GM12878 (cell line): Measurements from ENCODE around the gene TPRA1. TPM values are rescaled to one million over a fixed set of nuclear protein-coding genes. Genes with fewer than 3 reads are reported as not detected.

Source experiments
- ATAC-seq: fragments of 200-7000 bp; cut with Tn5 transposase; 3 replicates; pipeline ENCODE4 v1.9.1; 2020; ENCODE audit warnings: mild to moderate bottlenecking, moderate library complexity
- BruUV-seq: library from RNA; stranded (reverse); fragments of 400-500 nt; replicated peaks from 2 replicates; lab custom pipeline; 2021; lab: Mats Ljungman, UMichigan
- CTCF ChIA-PET: fragments of 300-600 bp; sonication (Branson Sonifier 250); formaldehyde crosslinking; extraction: SDS; loops from one replicate; lab custom pipeline; 2021; ENCODE audit warnings: inconsistent platforms; lab: Yijun Ruan, JAX
- POLR2A ChIA-PET: fragments of 350-600 bp; formaldehyde crosslinking; extraction: SDS; loops from one replicate; lab custom pipeline; 2021; ENCODE audit warnings: inconsistent platforms; lab: Charles Lee
- RAD21 ChIA-PET: fragments of 300-600 bp; sonication (Branson Sonifier 250); formaldehyde crosslinking; loops from one replicate; lab custom pipeline; 2023; ENCODE audit warnings: antibody characterized with exemption; ENCODE audit not compliant: unreplicated experiment; lab: Charles Lee
- SMC1A ChIA-PET: fragments of 300-600 bp; sonication (Branson Sonifier 250); formaldehyde crosslinking; loops from one replicate; lab custom pipeline; 2023; ENCODE audit not compliant: unreplicated experiment, uncharacterized antibody; lab: Charles Lee
- DNase-seq: peaks from one replicate; pipeline ENCODE4 v3.0.0-alpha.2; 2011; ENCODE audit warnings: low read depth, low spot score
- FAIRE-seq: peaks from 3 replicates; lab custom pipeline; 2011; peaks lifted over from hg19 to GRCh38; lab: Jason Lieb, UNC
- H2AFZ ChIP-seq: 2 replicates; pipeline ENCODE4 v1.6.0; 2011; ENCODE audit warnings: low read depth, low read length, control low read depth; ENCODE audit not compliant: control insufficient read depth
- H3K27ac ChIP-seq: 2 replicates; pipeline ENCODE4 v1.5.1; 2011; ENCODE audit warnings: control low read depth; ENCODE audit not compliant: control insufficient read depth, insufficient read depth
- H3K27me3 ChIP-seq, 2 experiments: replicated peaks in 1 of 2; 2 replicates each; pipeline versions ENCODE4 v1.6.0 to v1.6.1; 2011; ENCODE audit warnings: low read length in 1 of 2; ENCODE audit not compliant: control insufficient read depth in 2 of 2, insufficient read depth in 2 of 2
- H3K36me3 ChIP-seq, 2 experiments: 2 replicates each; pipeline ENCODE4 v1.5.1; 2011; ENCODE audit warnings: low read length in 1 of 2; ENCODE audit not compliant: control insufficient read depth in 2 of 2, insufficient read depth in 2 of 2
- H3K4me1 ChIP-seq: 2 replicates; pipeline ENCODE4 v1.6.1; 2011; ENCODE audit warnings: mild to moderate bottlenecking, low read length, moderate library complexity, mixed read lengths; ENCODE audit not compliant: control insufficient read depth, insufficient read depth
- H3K4me2 ChIP-seq: 2 replicates; pipeline ENCODE4 v1.6.0; 2011; ENCODE audit warnings: control low read depth; ENCODE audit not compliant: control insufficient read depth, insufficient read depth
- H3K4me3 ChIP-seq: fragments of 200-600 bp; sonication (generic); 2 replicates; pipeline ENCODE4 v1.5.1; 2016
- H3K79me2 ChIP-seq: 2 replicates; pipeline ENCODE4 v1.6.0; 2011; ENCODE audit warnings: low read length; ENCODE audit not compliant: control insufficient read depth, insufficient read depth
- H3K9ac ChIP-seq: 2 replicates; pipeline ENCODE4 v1.8.0; 2011; ENCODE audit warnings: low read length, control low read depth, mixed read lengths; ENCODE audit not compliant: control insufficient read depth, insufficient read depth
- H3K9me3 ChIP-seq: replicated peaks from 3 replicates; pipeline ENCODE4 v1.5.1; 2011; ENCODE audit warnings: mild to moderate bottlenecking, low read length; ENCODE audit not compliant: control insufficient read depth, insufficient read depth
- H4K20me1 ChIP-seq: 2 replicates; pipeline ENCODE4 v1.6.0; 2011; ENCODE audit not compliant: control insufficient read depth, insufficient read depth
- RB1 ChIP-seq: fragments of 450-650 bp; formaldehyde crosslinking; IDR thresholded peaks from 2 replicates; pipeline ENCODE4 v1.6.1; 2017; ENCODE audit warnings: mild to moderate bottlenecking, borderline replicate concordance
- RCOR1 ChIP-seq: conservative IDR thresholded peaks from 2 replicates; pipeline ENCODE4 v1.6.1; 2012; ENCODE audit warnings: low read depth, low read length, improper control_type of control experiment
- WGBS: methylation state at CpG from one replicate; pipeline ENCODE4 v1.1.6; 2016; ENCODE audit warnings: low lambda C conversion rate; ENCODE audit not compliant: insufficient replicate concordance, insufficient coverage; ENCODE audit errors: missing lambda C conversion rate; 5-methylcytosine and 5-hydroxymethylcytosine counted together
- in situ Hi-C: fragments of 300-500 bp; cut with MboI; formaldehyde crosslinking; loops from 9 replicates; pipeline ENCODE4 v1.14.3; 2018; ENCODE audit warnings: mixed read lengths
- intact Hi-C: fragments of 100-400 bp; cut with micrococcal nuclease; formaldehyde crosslinking; loops from one replicate; pipeline ENCODE4 v1.14.2; 2022; ENCODE audit not compliant: unreplicated experiment
- polyA plus RNA-seq, 11 experiments: library from polyadenylated mRNA; depleted of rRNA in 4 of 11; unstranded in 6 of 11; stranded (reverse) in 5 of 11; fragments of >200 nt; fragmentation: Nextera tagmentation in 4 of 11; fragmentation: Illumina TruSeq in 1 of 11; extraction: Ambion mirVana in 4 of 11; extraction: Trizol in 1 of 11; gene quantifications; 1 replicate in 1 of 11; 2 replicates in 10 of 11; pipeline versions ENCODE4 v1.2.1 to v1.2.3, GENCODE V29; 2011 to 2016; ENCODE audit warnings: inconsistent platforms in 2 of 11, missing spikeins in 2 of 11, low read depth in 1 of 11
- total RNA-seq, 4 experiments: library from RNA; depleted of rRNA in 3 of 4; stranded (reverse); fragments of >200 nt in 3 of 4; fragmentation: Illumina TruSeq in 1 of 4; extraction: Trizol in 1 of 4; gene quantifications; 2 replicates each; pipeline versions ENCODE4 v1.2.1 to v1.2.3, GENCODE V29; 2013 to 2021
- TF ChIP-seq, protein P1 (sequence below): fragments of 450-650 bp; formaldehyde crosslinking; IDR thresholded peaks from 2 replicates; pipeline ENCODE4 v1.4.0; 2020; ENCODE audit warnings: mild to moderate bottlenecking, moderate library complexity

The TPRA1 gene
- total and polyA plus RNA-seq, 10 of the 15 experiments (the other 5 are each of a cell fraction or from before 2014, with no cell fraction given) = 1.8 to 39.6 (median 26.6) TPM

GRCh38 chr3:127590593-127591465, at the start of gene TPRA1 (continued):
- no peak for TF ChIP-seq RCOR1
- TF ChIP-seq, protein P1, sequence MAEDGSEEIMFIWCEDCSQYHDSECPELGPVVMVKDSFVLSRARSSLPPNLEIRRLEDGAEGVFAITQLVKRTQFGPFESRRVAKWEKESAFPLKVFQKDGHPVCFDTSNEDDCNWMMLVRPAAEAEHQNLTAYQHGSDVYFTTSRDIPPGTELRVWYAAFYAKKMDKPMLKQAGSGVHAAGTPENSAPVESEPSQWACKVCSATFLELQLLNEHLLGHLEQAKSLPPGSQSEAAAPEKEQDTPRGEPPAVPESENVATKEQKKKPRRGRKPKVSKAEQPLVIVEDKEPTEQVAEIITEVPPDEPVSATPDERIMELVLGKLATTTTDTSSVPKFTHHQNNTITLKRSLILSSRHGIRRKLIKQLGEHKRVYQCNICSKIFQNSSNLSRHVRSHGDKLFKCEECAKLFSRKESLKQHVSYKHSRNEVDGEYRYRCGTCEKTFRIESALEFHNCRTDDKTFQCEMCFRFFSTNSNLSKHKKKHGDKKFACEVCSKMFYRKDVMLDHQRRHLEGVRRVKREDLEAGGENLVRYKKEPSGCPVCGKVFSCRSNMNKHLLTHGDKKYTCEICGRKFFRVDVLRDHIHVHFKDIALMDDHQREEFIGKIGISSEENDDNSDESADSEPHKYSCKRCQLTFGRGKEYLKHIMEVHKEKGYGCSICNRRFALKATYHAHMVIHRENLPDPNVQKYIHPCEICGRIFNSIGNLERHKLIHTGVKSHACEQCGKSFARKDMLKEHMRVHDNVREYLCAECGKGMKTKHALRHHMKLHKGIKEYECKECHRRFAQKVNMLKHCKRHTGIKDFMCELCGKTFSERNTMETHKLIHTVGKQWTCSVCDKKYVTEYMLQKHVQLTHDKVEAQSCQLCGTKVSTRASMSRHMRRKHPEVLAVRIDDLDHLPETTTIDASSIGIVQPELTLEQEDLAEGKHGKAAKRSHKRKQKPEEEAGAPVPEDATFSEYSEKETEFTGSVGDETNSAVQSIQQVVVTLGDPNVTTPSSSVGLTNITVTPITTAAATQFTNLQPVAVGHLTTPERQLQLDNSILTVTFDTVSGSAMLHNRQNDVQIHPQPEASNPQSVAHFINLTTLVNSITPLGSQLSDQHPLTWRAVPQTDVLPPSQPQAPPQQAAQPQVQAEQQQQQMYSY (CRISPR knock-in tag) = no peak

DNA sequence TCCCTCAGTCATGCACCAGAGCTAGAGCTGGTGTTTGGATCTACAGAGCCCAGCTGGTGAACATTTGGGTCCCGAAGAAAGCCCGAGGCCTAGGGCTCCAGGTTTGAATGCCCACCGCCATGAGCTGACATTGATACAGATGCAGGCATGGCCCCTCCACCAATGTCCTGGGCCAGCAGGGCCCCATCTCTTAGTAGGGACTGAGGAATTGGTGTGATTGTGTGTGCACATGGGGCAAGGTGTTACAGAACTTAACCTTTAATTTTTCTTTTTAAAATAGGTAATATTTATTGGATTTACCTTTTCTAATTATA, 49.5 kb upstream of the TPRA1 start:
- BruUV-seq = no TSS peak
- ChIA-PET RAD21 (no interaction called here), SMC1A (no interaction called here), POLR2A (no interaction called here), CTCF (interaction anchor here (1.2 to 1.3 kb wide), 2 partner anchors 64 to 331 kb away, joined by 3 to 4 read pairs; no protein-coding TSS in a partner anchor)
- no peaks in the 10 kb centered on the region for H4K20me1 ChIP-seq
- H3K9ac ChIP-seq = no peak overlapping the region
- no peaks in the 10 kb centered on the region for H3K36me3 ChIP-seq
- H3K4me2 ChIP-seq = no peak overlapping the region
- H3K9me3 ChIP-seq = no peaks in the 10 kb centered on the region
- ATAC-seq = no peak
- no peak for FAIRE-seq
- intact Hi-C loops (no loop called here), in situ Hi-C loops (no loop called here)
- no peak overlapping the region for H3K4me3 ChIP-seq
- H3K79me2 ChIP-seq = no peaks in the 10 kb centered on the region
- no peaks in the 10 kb centered on the region for H3K27me3 ChIP-seq
- H3K4me1 ChIP-seq = no peaks in the 10 kb centered on the region
- H3K27ac ChIP-seq = no peak overlapping the region
- 89% methylated on average over 3 of the region's 3 CpGs for WGBS
- no peak for DNase-seq
- no peak for TF ChIP-seq RB1
- H2AFZ ChIP-seq = no peak overlapping the region
